ENCODE results near the gene DSG4.
"Not testable (repeated sequence)": the region's sequence is repeated elsewhere in the genome, so short reads cannot be mapped to it uniquely, and the experiment has no call there.

Gene DSG4, protein sequence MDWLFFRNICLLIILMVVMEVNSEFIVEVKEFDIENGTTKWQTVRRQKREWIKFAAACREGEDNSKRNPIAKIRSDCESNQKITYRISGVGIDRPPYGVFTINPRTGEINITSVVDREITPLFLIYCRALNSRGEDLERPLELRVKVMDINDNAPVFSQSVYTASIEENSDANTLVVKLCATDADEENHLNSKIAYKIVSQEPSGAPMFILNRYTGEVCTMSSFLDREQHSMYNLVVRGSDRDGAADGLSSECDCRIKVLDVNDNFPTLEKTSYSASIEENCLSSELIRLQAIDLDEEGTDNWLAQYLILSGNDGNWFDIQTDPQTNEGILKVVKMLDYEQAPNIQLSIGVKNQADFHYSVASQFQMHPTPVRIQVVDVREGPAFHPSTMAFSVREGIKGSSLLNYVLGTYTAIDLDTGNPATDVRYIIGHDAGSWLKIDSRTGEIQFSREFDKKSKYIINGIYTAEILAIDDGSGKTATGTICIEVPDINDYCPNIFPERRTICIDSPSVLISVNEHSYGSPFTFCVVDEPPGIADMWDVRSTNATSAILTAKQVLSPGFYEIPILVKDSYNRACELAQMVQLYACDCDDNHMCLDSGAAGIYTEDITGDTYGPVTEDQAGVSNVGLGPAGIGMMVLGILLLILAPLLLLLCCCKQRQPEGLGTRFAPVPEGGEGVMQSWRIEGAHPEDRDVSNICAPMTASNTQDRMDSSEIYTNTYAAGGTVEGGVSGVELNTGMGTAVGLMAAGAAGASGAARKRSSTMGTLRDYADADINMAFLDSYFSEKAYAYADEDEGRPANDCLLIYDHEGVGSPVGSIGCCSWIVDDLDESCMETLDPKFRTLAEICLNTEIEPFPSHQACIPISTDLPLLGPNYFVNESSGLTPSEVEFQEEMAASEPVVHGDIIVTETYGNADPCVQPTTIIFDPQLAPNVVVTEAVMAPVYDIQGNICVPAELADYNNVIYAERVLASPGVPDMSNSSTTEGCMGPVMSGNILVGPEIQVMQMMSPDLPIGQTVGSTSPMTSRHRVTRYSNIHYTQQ

DNA sequence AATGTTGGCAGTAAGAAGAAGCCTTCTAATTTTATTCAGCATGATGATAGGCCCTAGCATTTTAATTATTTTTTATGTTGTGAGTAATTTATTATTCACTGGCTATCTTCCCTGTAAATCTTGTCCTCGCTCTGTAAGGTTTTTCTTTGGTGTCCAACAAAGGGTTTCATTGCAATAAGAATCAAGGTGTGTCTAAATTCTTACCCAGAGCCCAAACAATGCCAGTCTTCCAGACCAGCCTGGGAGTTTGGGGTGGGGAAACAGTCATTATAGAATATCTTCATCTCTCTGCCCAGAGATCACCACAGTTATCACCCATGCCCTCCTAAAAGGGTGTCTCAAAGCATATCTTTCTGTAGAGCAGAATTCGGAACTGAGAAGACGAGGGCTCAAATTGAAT is at the start of gene DSG4:
TSS of gene DSG4 (plus strand) at position 301 of the 400 bp plus-strand sequence. CDS start 135 bp downstream, outside the sequence.
- DNase-seq = no peak
- intact Hi-C loops (cut with DNase I) = no loop called here

DNA sequence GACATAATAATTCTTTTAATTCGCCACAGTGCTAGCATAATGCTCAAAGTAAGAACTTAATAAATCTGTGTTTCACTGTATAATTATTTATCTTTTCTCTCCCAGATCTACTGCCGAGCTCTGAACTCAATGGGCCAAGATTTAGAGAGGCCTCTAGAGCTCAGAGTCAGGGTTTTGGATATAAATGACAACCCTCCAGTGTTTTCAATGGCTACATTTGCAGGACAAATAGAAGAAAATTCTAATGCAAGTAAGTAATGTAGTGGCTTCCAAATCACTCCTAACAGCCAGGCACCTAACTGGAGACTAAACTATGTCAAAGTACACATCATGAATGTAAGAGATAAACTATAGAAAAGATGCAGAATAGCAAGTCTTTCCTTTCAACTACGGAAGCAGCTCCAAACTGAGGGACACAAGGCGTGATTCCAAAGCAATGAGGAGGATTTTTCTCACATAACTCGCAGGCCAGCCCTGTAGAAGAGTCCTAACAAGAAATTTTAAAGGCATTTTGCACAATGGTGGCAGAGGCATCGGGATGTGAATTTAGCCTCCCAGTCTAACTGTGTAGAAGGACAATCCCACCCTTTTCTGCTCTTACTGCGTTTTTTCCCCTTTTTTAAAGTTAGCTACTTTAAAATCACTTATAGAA is 46.7 kb upstream of the DSG4 start:
- intact Hi-C loops (cut with DNase I) = no loop called here

DNA sequence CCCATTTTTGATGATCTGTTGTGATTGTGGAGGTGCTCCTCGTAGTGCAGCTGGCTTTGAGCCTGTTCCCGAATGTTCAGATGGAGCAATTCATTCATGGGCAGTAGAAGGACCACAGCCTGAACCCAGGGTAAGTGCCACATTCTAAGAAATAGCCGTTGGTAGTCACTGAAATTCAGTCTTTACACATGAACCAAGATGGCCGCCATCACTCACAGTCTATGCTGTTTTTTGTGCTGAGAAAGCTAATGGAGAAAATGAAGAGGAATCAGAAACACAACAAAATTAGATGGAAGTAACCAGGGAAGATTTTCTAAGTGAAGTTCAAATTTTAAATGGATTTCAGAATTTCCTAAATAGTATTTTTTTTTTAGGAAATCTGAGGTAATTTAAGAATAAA is 33.1 kb upstream of the DSG4 start:
- intact Hi-C loops (cut with DNase I) = no loop called here
- no peak for DNase-seq

More for the DNA sequence above, 46.7 kb upstream of the DSG4 start:
- DNase-seq = no peak

DNA sequence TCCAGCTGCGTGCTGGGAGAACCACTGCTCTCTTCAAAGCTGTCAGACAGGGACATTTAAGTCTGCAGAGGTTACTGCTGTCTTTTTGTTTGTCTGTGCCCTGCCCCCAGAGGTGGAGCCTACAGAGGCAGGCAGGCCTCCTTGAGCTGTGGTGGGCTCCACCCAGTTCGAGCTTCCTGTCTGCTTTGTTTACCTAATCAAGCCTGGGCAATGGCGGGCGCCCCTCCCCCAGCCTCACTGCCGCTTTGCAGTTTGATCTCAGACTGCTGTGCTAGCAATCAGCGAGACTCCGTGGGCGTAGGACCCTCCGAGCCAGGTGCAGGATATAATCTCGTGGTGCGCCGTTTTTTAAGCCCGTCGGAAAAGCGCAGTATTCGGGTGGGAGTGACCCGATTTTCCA is 23.2 kb upstream of the DSG4 start:
- intact Hi-C loops (cut with DNase I); DNase-seq: not testable (repeated sequence)

DNA sequence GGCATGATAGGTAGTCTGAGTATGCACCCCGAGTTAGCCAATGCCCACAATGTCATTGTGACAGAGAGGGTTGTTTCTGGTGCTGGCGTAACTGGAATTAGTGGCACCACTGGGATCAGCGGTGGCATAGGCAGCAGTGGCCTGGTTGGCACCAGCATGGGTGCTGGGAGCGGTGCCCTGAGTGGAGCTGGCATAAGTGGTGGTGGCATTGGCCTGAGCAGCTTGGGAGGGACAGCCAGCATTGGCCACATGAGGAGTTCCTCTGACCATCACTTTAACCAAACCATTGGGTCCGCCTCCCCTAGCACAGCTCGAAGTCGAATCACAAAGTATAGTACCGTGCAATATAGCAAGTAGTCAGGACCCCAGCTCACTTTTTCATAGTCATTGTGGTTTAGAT is 21.6 kb upstream of the DSG4 start:
- DNase-seq = no peak
- intact Hi-C loops (cut with DNase I) = no loop called here

DNA sequence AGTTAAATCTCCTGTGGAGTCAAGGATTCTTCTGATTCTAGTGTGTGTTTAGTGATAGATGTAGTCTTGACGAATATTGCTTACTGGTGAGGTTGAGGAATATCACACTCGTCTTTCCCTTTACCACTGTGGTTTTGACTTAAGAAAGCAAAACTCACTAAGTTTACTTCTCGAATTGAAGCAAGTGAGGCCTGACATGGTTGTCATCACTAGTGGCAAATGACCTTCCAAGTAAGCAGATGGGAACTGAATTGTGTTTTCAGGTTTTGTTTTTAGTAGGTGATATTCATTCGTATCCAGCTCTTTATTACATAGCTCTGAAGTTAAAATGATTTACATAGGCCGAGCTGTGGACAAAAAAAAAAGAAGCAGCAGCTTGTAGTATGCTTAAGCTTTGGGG is 20.6 kb upstream of the DSG4 start:
- intact Hi-C loops (cut with DNase I) = no loop called here
- DNase-seq = no peak

- no peak for DNase-seq
- intact Hi-C loops (cut with DNase I) = no loop called here
Observed at GRCh38 chr18:31364190-31364589, 12.4 kb upstream of the DSG4 start.

- DNase-seq = no peak
- intact Hi-C loops (cut with DNase I) = no loop called here
Observed at GRCh38 chr18:31369478-31369877, 7.1 kb upstream of the DSG4 start.

GRCh38 chr18:31371989-31372388 is 4.6 kb upstream of the DSG4 start:
- DNase-seq = no peak

DNA sequence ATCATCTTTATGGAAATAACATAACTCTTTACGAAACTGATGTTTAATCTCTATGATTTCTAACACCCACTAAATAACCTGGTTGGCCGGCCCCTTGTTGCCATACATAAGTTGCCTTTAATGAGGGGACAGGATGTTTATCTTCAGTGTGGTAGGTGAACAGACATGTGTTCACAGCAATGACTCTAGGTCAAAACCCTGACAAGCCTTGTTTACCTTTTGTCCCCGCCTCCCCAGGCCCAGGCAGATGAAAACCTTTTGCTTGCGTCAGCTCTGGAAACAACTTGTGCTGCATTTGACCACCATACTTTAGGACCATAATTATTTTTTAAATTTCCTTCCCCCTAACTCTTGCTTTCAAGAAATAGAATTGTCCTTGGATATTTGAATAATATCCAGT is 2.9 kb upstream of the DSG4 start:
- intact Hi-C loops (cut with DNase I) = no loop called here
- no peak for DNase-seq

More at GRCh38 chr18:31371989-31372388, 4.6 kb upstream of the DSG4 start:
- intact Hi-C loops (cut with DNase I) = no loop called here

DNA sequence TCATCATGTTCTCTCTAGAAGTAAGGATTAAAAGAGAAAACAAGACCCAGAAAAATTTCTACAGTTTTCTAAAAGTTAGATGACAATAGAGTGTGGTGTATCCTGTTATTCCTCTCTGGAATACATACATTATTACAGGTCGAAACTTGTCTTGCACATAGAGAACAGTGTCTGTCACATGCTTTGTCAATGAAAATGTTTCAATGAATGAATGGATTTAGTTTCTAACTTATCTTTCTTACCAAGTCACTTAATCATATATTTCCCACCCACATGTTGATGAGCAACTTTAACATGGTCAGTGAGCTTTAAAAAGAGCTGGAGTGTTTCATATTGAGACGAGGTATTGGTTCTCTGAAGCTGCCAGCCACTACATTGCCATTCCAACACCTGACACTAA is 4.3 kb downstream of the DSG4 start:
- intact Hi-C loops (cut with DNase I) = no loop called here

GRCh38 chr18:31382107-31382506 is 5.5 kb downstream of the DSG4 start:
- DNase-seq = no peak
- intact Hi-C loops (cut with DNase I) = no loop called here

More for the DNA sequence above, 4.3 kb downstream of the DSG4 start:
- DNase-seq = no peak

DNA sequence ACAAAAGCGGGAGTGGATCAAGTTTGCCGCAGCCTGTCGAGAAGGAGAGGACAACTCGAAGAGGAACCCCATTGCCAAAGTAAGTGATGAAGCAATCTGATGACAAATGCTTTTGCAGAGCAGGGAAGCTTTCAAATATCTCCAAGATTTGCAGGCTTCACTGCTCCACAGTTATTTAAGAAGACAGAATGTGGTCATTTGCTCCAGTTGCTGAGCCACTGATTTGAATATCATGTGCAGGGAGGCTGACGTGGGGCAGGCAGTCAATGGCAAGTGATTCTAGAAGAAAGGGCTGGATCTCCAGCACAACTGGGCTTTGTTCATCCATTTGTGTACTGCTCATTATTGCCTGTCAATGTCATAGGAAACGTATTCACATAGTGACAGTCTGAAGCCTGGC is 10.2 kb downstream of the DSG4 start:
- intact Hi-C loops (cut with DNase I) = no loop called here
- peak in 1 of 42 donors; percentile 7 for DNase-seq

DNA sequence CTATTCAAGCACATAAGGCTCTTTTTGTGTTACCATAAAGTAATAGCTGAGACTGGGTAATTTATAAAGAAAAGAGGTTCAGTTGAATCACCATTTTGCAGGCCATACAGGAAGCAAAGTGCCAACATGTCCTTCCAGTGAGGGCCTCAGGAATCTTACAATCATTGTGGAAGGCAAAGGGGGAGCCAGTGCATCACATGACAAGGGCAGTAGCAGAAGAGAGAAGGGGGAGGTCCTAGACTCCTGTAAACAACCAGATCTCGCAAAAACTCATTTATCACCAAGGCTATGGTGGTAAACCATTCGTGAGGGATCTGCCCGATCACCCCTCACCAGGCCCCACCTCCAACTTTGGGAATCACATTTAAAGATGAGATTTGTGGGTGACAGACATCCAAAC is 16.7 kb downstream of the DSG4 start:
- intact Hi-C loops (cut with DNase I) = no loop called here
- DNase-seq = no peak

DNA sequence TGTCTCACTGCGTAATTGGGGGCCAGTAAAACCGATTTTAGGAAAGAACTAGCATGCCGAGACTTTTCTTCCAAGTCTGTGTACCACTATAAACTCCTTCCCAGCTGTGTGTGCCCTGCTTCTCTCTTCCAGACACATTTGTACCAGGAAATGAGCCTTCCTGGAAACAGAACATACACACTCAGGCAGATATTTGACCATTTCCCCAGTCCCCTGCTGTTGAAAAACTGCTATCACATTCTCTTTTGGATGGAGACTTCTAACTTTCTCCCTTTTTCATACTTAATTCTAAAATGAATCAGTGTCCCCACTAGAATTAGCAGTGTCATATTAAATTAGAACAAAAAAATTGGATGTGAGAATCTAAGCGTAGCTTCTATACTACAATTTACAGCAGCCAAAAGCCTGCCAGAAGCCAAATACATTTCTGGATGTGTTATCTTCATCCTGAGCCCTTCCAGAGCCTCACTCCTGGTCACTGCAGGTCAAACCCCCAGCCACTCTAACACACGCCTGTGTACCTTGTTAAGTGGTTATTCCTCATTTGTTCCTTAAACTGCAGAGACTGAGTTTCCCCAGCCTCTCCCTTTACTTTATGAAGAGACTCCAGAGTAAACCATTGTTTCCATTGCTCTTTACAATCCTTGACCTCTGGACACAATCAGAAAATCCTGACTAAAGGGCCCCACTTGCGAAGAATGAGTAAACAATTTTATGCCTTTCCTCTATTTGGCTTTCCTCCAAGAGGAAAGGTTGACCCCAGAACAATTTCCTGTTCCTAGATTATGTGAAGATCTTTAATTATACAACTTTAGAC is 20.4 kb downstream of the DSG4 start:
- no peak for DNase-seq
- intact Hi-C loops (cut with DNase I) = no loop called here

DNA sequence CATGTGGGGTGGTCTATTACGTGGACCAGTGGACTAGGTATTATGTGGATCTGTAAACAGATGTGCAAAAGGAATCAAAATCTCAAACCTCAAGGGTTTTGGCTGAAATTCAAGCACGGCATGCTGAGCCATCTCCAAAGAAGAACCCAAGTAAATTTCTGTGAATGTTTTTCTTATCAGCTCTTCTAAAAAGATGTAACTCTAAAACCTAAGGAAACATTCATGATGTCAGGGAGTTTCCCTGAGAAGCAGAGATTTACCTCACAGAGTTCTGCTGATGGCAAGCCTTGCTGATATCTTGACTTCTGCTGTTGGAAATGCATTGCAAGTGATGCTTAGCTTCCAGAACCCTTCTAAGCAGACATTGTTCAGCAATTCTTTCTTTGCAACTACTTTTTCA is 21.6 kb downstream of the DSG4 start:
- no peak for DNase-seq
- intact Hi-C loops (cut with DNase I) = no loop called here

DNA sequence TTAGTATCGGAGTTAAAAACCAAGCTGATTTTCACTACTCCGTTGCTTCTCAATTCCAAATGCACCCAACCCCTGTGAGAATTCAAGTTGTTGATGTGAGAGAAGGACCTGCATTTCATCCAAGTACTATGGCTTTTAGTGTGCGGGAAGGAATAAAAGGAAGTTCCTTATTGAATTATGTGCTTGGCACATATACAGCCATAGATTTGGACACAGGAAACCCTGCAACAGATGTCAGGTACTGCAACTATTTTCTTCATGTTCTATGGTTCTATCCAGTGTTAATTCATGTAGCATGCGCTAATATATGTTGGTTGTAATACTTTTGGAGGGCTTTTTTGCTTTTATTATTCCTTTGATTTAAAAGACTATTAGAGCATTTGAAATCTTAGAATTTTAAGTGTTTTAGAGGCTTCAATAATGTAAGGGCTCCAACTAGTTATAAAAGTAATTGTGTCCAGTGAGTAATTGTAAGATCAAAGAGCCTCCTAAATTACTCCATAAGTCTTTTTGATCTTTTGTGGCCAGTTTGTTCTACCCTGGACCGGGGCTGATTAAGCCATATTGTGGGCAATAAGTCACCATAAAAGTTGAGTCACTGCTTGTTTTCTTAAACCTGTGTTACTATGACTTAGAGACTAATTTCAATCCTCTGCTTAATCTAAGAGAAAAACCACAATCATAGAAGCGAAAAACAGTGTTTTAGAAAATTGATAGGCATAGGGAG is 22.9 kb downstream of the DSG4 start:
- DNase-seq = no peak
- intact Hi-C loops (cut with DNase I) = no loop called here
